GM18873 (cell line): ENCODE data around the gene SUMO2.
"Not testable (repeated sequence)": the region's sequence is repeated elsewhere in the genome, so short reads cannot be mapped to it uniquely, and the experiment has no call there.

Experiments
- ATAC-seq: cut with Tn5 transposase; IDR thresholded peaks from one replicate; pipeline ENCODE4 v1.9.1; 2021; ENCODE audit warnings: mild to moderate bottlenecking, moderate library complexity, moderate number of reproducible peaks; ENCODE audit not compliant: unreplicated experiment, low FRiP score

The SUMO2 gene

DNA sequence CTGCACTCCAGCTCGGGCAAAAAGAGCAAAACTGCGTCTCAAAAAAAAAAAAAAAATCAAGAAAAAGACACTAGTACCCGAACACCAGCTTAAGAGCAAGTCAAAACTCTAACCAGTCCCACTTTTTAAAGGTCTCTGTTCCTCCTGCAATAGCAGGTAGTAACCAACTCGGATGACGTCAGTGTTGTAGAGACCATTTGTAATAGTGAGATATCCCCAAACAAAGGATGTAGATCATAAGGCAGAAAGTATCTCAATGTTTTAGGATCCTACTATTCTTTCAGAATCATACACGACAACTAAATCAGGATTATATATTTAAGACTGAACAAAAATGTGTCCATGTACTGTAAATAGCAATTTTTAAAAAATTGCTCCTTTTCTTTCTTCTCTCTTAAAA lies 30.8 kb downstream of the SUMO2 start:
- no peak for ATAC-seq

DNA sequence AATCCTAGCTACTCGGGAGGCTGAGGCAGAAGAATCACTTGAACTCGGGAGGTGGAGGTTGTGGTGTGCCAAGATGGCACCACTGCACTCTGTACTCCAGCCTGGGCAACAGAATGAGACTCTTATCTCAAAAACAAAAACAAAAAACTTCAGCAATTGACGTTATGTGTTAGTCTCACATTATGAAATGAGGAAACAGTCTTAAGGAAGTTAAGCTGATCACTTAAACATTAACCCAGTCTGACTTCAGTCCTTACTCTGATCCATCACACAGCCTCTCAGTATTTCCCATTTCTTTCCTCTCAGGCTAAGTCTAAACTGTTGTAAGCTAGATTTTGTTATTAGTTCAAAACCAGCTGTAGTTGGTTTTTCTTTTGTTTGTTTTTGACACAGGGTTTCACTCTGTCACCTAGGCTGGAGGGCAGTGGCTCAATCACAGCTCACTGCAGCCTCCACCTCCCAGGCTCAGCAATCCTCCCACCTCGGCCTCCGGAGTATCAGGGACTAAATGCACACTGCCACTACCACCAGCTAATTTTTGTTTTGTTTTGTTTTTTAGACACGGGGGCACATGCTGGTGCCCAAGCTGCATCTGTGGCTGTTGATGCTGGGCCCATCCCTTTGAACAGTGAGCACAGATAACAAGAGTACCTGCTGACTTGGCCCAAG lies 34.7 kb downstream of the SUMO2 start:
- no peak for ATAC-seq

DNA sequence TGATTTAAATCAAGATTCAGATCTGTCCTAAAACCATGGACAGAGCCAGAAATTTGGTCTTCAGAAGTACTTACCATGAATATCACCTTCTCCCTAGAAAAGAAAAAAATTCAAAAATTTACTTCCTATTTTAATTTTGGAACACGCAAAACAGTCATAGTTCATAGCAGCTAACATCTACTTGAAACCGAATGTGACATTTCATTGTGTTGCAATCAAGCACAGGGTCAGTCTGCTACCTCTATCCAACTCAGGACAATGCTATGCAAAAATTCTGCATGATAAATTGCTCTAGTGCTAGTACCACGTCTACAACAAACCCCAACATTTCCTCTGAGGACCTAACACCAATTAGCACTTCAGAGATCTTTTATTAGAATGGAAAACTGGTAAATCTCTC lies 36.2 kb downstream of the SUMO2 start:
- ATAC-seq, result no peak

DNA sequence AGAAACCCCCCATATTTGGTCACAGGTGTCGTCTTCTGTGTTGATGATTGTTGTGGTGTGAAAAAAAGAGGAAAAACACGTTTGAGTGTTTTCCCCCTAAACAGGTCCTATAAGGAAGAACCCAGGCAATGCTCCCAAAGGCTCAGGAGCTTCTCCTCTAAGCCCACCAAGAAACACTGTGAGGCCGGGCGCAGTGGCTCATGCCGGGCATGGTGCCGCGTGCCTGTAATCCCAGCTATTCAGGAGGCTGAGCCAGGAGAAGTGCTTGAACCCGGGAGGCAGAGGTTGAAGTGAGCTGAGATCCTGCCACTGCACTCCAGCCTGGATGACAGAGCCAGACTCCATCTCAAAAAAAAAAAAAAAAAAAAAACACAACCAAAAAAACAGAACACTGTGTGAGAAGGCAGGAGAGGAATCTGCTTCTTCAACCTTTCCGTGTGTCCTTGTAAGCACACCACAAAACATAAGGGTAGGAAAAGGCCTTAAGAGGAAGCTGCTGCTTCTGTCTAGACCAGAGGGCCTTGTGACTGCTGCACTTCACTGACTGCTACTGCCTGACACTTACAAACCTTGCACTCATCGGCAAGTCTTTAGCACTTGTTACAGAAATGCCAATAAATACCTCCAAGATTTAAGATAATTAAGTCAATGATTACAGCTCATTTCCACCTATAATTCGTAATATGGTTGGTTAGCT lies 37.8 kb downstream of the SUMO2 start:
- no peak for ATAC-seq

DNA sequence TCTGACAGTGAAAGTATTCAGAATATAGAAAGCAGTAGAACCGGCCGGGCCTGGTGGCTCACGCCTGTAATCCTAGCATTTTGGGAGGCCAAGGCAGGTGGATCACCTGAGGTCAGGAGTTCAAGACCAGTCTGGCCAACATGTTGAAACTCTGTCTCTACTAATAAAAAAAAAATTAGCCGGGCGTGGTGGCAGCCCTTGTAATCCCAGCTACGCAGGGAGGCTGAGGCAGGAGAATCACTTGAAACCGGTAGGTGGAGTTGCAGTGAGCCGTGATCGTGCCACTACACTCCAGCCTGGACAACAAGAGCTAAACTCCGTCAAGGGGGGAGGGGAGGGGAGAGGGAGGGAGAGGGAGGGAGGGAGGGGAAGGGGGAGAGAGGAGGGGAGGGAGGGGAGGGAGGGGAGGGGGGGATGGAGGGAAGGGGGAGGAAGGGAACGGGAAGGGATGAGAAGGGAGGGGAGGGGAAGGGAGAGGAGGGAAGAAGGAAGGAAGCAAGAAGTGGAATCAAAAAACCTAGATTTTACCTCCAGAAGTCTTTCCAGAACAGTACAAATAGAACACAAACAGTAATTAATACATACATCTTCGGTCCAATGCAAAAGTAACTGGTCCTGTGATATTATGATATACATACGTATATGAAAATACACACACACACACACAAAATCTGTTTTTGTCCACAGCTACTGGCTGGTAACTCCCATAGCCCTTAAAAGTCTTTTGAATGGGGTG lies 40.4 kb downstream of the SUMO2 start:
- ATAC-seq, result no peak

DNA sequence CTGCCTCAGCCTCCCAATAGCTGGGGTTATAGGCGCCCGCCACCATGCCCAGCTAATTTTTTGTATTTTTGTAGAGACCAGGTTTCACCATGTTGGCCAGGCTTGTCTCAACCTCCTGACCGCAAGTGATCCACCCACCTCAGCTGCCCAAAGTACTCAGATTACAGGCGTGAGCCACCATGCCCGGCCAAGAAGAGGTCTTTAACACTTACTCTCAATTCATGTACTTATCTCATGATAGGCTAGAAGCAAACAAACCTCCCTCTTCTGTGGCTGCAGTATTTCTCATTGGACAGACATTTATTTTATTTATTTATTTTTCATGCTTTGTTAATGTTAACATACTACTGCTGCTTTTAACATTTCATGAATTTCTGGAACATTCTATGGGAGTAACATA lies 44.2 kb downstream of the SUMO2 start:
- no peak for ATAC-seq

DNA sequence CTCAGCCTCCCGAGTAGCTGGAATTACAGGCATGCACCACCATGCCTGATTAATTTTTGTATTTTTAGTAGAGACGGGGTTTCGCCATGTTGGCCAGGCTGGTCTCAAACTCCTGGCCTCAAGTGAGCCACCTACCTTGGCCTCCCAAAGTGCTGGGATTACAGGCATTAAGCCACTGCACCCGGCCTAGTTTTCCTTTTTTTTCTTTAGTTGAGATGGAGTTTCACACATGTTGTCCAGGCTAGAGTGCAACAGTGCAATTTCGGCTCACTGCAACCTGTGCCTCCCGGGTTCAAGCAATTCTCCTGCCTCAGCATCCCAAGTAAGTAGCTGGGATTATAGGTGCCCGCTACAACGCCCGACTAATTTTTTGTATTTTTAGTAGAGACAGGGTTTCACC lies 45.0 kb downstream of the SUMO2 start:
- not testable (repeated sequence) for ATAC-seq

DNA sequence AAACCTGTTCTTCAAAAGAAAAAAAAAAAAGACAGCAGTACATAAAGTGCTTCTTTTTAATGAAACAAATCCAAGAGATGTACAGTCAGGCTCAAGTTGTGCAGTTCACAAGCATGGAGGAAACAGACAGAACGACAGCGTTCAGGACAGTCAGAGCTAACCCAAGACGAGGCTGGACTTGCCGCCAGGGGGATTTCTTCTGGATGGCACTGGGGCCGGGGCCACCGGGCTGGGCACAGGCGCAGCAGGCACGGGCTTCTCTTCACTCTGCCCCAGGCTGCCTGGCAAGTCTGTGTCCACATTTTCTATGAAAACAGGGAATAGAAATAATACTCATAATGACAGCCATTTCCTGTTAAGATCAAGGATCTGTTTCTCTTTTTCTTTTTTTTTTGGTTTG lies 46.8 kb downstream of the SUMO2 start:
- ATAC-seq, result no peak

DNA sequence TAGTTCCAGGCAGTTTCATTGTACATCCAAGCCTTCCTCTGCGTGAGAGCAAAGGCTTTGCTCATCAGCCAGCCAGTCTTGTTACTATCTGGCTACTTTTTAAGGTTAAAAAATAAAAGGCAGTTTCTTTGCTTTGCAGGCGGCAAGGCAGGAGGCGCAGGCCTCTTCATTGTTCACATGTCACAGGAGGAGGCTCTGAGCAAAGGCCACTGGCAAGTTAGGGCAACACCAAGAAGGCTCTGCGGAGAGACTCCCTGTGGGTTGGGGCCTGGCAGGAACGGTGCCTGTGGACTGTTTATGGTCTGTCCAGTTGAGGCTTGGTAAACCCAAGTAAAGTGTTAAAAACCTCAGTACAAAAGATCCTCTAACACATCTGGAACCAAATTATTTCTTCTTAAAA lies 47.3 kb downstream of the SUMO2 start:
- ATAC-seq, result no peak

DNA sequence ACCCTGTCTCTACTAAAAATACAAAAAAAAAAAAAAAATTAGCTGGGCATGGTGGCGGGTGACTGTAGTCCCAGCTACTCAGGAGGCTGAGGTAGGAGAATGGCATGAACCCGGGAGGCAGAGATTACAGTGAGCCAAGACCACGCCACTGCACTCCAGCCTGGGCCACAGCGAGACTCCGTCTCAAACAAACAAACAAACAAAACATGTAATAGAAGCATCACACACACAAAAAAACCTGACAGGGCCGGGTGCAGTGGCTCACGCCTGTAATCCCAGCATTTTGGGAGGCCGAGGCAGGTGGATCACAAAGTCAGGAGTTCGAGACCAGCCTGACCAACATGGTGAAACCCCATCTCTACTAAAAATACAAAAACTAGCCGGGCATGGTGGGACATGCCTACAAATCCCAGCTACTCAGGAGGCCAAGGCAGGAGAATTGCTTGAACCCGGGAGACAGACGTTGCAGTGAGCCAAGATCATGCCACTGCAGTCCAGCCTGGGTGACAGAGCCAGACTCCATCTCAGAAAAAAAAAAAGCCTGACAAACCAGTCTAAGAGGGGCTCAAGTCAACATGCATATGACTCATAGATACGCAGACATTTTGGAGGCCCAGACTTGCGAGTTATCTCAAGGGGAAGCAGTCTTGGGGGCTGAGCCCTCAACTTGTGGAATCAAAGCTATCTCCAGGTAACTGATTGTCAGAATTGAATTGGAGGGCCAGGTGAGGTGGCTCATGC lies 49.0 kb downstream of the SUMO2 start:
- ATAC-seq, result not testable (repeated sequence)

DNA sequence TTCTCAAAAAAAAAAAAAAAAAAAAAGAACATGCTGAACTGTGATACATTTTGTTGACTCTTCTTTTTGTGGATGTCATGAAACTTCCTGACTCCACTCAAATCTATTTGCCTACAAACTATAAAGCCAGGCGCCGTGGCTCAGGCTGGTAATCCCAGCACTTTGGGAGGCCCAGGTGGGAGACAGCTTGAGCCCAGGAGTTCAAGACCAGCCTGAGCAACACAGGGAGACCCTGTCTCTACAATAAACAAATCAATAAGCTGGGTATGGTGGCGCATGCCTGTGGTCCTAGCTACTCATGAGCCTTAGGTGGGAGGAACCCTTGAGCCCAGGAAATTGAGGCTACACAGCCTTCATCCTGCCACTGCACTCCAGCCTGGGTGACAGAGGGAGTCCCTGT lies 49.8 kb downstream of the SUMO2 start:
- ATAC-seq, result no peak

DNA sequence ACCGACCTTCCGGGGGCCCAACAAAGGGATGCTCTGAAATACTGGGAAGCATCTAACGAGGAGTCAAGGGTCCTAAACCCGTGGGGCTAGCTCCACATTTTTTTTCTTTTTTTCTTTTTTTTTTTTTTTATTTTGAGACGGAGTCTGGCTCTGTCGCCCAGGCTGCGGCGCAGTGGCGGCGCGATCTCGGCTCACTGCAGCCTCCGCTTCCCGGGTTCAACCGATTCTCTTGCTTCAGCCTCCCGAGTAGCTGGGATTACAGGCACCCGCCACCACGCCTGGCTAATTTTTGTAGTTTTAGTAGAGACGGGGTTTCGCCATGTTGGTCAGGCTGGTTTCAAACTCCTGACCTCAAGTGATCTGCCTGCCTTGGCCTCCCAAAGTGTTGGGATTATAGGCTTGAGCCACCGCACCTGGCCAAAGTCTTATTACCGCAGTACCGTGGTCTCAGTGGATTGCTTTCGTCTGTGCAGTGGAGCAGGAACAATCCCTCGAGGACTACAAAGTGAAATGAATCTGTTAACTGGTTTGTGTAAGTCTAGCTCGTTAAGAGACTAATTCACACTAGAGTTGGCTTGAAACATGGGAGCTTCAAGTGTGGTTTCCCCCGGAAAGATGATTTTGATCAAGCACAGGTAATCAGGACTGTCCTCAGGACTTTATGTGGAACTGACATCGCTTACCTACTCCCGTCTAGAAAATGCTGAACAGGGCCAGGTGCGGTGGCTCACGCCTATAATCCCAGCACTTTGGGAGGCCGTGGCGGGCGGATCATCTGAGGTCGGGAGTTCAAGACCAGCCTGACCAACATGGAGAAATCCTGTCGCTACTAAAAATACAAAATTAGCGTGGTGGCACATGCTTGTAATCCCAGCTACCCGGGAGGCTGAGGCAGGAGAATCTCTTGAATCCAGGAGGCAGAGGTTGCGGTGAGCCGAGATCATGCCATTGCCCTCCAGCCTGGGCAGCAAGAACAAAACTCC lies 50.5 kb downstream of the SUMO2 start:
- ATAC-seq, result not testable (repeated sequence)

DNA sequence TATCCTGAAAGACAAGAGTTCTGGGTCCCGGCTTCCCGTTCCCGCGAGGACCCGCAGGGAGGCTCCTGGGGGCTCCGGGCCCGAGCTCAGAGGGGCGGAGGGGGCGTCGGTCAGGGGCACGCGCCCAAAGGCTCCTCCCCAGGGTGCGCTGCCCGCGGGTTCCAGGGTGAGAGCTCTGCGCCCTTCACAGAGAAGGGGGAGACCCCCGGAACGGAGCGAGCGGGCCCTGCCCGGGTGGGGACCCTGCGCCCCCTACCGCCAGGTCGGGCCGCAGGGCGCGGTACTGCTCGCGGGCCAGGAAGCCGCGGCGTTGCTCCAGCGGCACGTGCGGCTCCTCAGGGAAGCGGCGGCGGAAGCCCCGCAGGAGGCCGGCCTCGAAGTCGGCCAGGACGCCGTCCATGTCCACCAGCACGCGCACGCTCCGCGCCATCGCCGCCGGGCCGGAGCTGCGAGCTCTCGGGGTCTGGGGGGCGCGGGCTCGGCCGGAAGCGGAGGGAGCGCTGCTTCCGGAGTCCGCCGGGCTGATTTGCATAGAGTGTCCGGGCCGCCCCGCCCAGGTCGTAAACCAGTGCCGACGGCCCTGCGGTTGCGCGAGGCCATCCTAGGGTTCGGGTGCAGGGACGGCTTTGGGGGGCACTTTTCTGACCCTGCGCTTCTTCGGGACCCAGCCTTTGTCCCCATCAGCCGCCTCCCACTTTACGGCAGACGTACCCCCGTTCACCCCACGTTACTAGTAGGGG lies 51.3 kb downstream of the SUMO2 start, which contains the start of gene NT5C:
NT5C (minus strand) TSS at position 465 of the 740 bp plus-strand sequence; CDS start at position 430, 35 bp downstream.
- ATAC-seq, result peak; percentile 65

DNA sequence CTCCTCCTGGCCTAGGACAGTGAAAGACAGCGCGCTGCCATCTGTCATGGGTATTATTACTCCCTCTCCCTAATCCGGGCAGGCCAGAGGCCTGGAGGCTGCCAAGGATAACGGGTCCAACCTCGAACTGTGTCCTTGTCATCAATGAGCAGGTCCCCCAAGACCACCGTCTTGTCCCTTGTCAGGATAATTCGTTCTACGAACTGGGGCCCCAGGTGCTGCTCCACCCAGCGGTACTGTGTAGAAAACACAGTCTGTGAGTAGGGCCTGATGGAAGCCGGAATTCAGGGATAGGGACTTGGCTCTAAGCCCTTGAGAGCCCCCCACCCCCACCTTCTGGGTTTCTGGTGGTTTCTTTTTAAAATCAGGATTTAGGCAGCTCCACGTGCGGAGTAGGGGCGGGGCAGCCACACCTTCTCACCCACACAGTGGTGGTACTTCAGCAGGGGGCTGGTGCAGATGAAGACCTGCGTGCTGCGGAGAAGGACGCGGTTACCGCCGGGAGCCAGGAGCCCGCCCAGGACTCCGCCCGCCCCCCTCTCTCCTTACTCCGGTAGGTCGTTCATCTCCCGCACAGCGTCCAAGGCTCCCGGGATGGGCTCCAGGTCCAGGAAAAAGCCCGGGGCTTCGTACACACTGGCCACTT lies 52.0 kb downstream of the SUMO2 start:
- ATAC-seq, result no peak

DNA sequence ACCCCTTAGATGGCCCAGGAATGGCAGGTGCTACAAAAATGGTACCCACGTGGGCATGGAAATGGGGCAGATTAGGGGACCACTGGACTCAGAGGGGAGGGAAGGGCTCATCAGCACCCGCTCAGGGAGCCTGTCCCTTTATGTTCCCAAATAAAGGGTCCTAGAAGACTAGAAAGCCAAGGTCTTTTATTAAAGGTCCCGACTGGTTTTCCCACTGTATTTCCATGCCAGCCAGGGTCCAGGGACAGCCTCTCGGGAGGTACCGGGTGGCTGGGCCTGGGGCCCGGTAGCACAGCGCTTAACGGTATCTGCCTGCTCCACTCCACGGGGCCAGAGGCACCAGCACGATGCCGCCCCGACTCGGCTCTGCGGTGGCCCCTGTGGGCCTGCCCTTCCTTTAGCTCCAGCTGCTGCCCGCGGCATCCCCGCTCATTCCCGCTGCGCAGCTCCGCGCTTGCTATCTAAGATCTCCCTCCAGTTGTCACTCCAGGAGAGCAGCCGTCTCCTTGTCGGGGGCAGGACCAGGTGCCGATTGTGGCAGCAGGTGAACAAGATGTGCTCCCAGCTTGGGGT lies 52.6 kb downstream of the SUMO2 start:
- ATAC-seq, result no peak

DNA sequence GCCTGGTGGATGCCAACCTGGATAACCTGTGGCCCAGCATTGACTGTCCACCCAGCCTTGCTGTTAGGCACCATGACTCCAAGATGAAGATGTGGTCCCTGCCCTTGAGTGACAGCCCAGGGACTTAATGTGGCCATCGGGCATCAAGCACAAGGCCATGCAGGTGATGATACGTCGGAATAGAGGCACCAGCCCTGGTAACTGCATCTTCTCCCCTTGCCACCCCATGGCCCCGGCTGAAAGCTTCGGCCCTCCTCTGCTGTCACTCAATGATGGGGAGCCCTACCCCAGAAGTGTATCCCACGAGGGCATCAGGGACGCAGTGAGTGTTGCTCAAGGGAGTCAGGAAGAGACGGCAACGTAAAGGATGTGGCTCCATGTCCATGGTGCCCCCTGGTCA lies 53.2 kb downstream of the SUMO2 start:
- no peak for ATAC-seq

DNA sequence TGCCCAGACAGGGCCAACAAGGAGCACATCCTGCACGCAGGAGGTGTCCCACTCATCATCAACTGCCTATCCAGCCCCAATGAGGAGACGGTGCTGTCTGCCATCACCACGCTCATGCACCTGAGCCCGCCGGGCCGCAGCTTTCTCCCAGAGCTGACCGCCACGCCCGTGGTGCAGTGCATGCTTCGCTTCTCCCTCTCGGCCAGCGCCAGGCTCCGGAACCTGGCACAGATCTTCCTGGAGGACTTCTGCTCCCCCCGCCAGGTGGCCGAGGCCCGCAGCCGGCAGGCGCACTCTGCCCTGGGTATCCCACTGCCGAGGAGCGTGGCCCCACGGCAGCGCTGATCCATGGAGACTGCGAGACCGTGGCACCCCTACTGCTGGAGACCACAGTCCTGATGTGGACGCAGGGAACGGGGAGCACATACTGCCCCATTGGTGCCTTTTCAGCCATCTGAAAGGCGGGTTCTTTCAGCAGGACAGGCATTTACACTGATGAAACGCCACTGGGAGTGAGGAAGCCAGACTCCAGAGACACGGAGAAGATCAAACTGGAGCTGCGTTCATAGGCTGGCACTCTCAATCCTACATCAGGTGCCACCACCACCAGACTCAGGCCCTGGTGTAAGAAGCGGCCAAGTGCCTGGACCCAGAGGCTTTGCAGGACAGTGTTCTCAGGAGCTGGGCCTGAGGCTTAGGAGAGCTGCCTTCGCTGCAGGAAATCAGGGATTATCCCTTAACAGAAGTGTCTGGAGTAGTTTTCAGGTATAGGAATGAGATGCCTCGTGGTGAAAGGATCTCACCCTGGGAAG lies 53.9 kb downstream of the SUMO2 start:
- no peak for ATAC-seq
